ENCODE measurements around the gene NFIC. TPM values are rescaled to one million over a fixed set of nuclear protein-coding genes. Genes with fewer than 3 reads are reported as not detected.
"Not testable (repeated sequence)": the region's sequence is repeated elsewhere in the genome, so short reads cannot be mapped to it uniquely, and the experiment has no call there.

NFIC gene
- total RNA-seq, 1 donor, result 17.3 TPM

GRCh38 chr19:3370728-3371591 lies 4.6 kb downstream of the NFIC start:
- Histone ChIP-seq H3K4me3 (ENCODE audit: low read length) (no peak overlapping the region), H3K4me1 (ENCODE audit: insufficient read depth, low read length) (peaks cover 44% of the 10 kb centered on the region)

GRCh38 chr19:3372413-3372812 lies 6.0 kb downstream of the NFIC start:
- Histone ChIP-seq H3K4me1 (ENCODE audit: insufficient read depth, low read length) (peaks cover 38% of the 10 kb centered on the region), H3K9me3 (ENCODE audit: low read depth, low read length) (no peaks in the 10 kb centered on the region), H3K27me3 (ENCODE audit: insufficient read depth, low read length) (no peaks in the 10 kb centered on the region), H3K4me3 (ENCODE audit: low read length) (no peak overlapping the region)

More at GRCh38 chr19:3370728-3371591, 4.6 kb downstream of the NFIC start:
- H3K27me3 ChIP-seq (ENCODE audit: insufficient read depth, low read length), result no peaks in the 10 kb centered on the region
- no peaks in the 10 kb centered on the region for H3K9me3 ChIP-seq (ENCODE audit: low read depth, low read length)

- H3K4me1 ChIP-seq (ENCODE audit: insufficient read depth, low read length), result peaks cover 22% of the 10 kb centered on the region
- no peaks in the 10 kb centered on the region for H3K9me3 ChIP-seq (ENCODE audit: low read depth, low read length)
- H3K4me3 ChIP-seq (ENCODE audit: low read length), result no peak overlapping the region
- H3K27me3 ChIP-seq (ENCODE audit: insufficient read depth, low read length), result no peaks in the 10 kb centered on the region
Observed at GRCh38 chr19:3373971-3374368, 7.6 kb downstream of the NFIC start.

GRCh38 chr19:3374369-3375112 lies 8.2 kb downstream of the NFIC start:
- H3K4me3 ChIP-seq (ENCODE audit: low read length), result no peak overlapping the region
- H3K4me1 ChIP-seq (ENCODE audit: insufficient read depth, low read length), result peaks cover 17% of the 10 kb centered on the region
- no peaks in the 10 kb centered on the region for H3K9me3 ChIP-seq (ENCODE audit: low read depth, low read length)
- H3K27me3 ChIP-seq (ENCODE audit: insufficient read depth, low read length), result no peaks in the 10 kb centered on the region

GRCh38 chr19:3375221-3376090 lies 9.1 kb downstream of the NFIC start:
- Histone ChIP-seq H3K27me3 (ENCODE audit: insufficient read depth, low read length) (no peaks in the 10 kb centered on the region), H3K4me3 (ENCODE audit: low read length) (no peak overlapping the region), H3K9me3 (ENCODE audit: low read depth, low read length) (no peaks in the 10 kb centered on the region), H3K4me1 (ENCODE audit: insufficient read depth, low read length) (peaks cover 8% of the 10 kb centered on the region)

- H3K4me3 ChIP-seq (ENCODE audit: low read length); H3K4me1 ChIP-seq (ENCODE audit: insufficient read depth, low read length); H3K27me3 ChIP-seq (ENCODE audit: insufficient read depth, low read length); H3K9me3 ChIP-seq (ENCODE audit: low read depth, low read length): not testable (repeated sequence)
Observed at GRCh38 chr19:3376091-3376455, 9.7 kb downstream of the NFIC start.

GRCh38 chr19:3378352-3379150 lies 12.2 kb downstream of the NFIC start:
- peaks cover under 1% of the 10 kb centered on the region for H3K4me1 ChIP-seq (ENCODE audit: insufficient read depth, low read length)
- H3K27me3 ChIP-seq (ENCODE audit: insufficient read depth, low read length), result no peaks in the 10 kb centered on the region

GRCh38 chr19:3380829-3381228 lies 14.4 kb downstream of the NFIC start:
- Histone ChIP-seq H3K9me3 (ENCODE audit: low read depth, low read length) (no peaks in the 10 kb centered on the region), H3K4me1 (ENCODE audit: insufficient read depth, low read length) (peaks cover 8% of the 10 kb centered on the region), H3K27me3 (ENCODE audit: insufficient read depth, low read length) (no peaks in the 10 kb centered on the region), H3K4me3 (ENCODE audit: low read length) (no peak overlapping the region)

More at GRCh38 chr19:3378352-3379150, 12.2 kb downstream of the NFIC start:
- Histone ChIP-seq H3K4me3 (ENCODE audit: low read length) (no peak overlapping the region), H3K9me3 (ENCODE audit: low read depth, low read length) (no peaks in the 10 kb centered on the region)

GRCh38 chr19:3381701-3382372 lies 15.5 kb downstream of the NFIC start:
- no peaks in the 10 kb centered on the region for H3K9me3 ChIP-seq (ENCODE audit: low read depth, low read length)
- H3K27me3 ChIP-seq (ENCODE audit: insufficient read depth, low read length), result no peaks in the 10 kb centered on the region
- H3K4me1 ChIP-seq (ENCODE audit: insufficient read depth, low read length), result peaks cover 8% of the 10 kb centered on the region
- H3K4me3 ChIP-seq (ENCODE audit: low read length), result no peak overlapping the region

- Histone ChIP-seq H3K27me3 (ENCODE audit: insufficient read depth, low read length) (no peaks in the 10 kb centered on the region), H3K4me3 (ENCODE audit: low read length) (no peak overlapping the region), H3K9me3 (ENCODE audit: low read depth, low read length) (no peaks in the 10 kb centered on the region), H3K4me1 (ENCODE audit: insufficient read depth, low read length) (peaks cover 8% of the 10 kb centered on the region)
Observed at GRCh38 chr19:3382460-3383100, 16.2 kb downstream of the NFIC start.

GRCh38 chr19:3383121-3383722 lies 16.8 kb downstream of the NFIC start:
- no peaks in the 10 kb centered on the region for H3K9me3 ChIP-seq (ENCODE audit: low read depth, low read length)

GRCh38 chr19:3386447-3387234 lies 20.3 kb downstream of the NFIC start:
- no peaks in the 10 kb centered on the region for H3K27me3 ChIP-seq (ENCODE audit: insufficient read depth, low read length)
- H3K9me3 ChIP-seq (ENCODE audit: low read depth, low read length), result no peaks in the 10 kb centered on the region
- no peak overlapping the region for H3K4me3 ChIP-seq (ENCODE audit: low read length)
- peaks cover 8% of the 10 kb centered on the region for H3K4me1 ChIP-seq (ENCODE audit: insufficient read depth, low read length)

More at GRCh38 chr19:3383121-3383722, 16.8 kb downstream of the NFIC start:
- H3K4me3 ChIP-seq (ENCODE audit: low read length), result no peak overlapping the region
- no peaks in the 10 kb centered on the region for H3K27me3 ChIP-seq (ENCODE audit: insufficient read depth, low read length)
- H3K4me1 ChIP-seq (ENCODE audit: insufficient read depth, low read length), result peaks cover 8% of the 10 kb centered on the region
